Measurements from ENCODE around the gene OLIG1. TPM values are rescaled to one million over a fixed set of nuclear protein-coding genes. Genes with fewer than 3 reads are reported as not detected.

The OLIG1 gene
- total RNA-seq, 1 donor, result not detected

DNA sequence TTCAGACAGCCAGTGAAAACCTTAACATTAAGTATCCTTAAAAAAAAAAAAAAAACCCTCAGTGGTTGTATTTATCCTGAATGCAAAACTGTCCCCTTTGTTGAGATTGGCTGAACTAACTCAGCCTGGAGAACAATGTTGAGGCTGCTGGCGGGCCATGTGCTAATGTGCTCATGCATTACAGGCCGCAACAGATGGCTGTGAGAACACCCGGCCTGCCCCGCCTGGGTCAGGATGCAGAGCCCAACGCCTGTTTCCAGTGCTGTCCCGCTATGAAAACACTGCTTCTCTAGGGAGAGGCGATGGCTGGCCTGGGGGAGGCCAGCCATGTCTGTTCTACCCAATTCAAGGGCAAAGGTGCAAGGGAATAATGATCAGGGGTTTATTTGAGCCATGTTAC lies 30.4 kb upstream of the OLIG1 start:
- Histone ChIP-seq H3K4me2 (ENCODE audit: insufficient read depth, low read length) (no peak overlapping the region), H3K4me3 (ENCODE audit: insufficient read depth, low read length) (no peak overlapping the region), H3K4me1 (ENCODE audit: insufficient read depth, low read length) (peaks cover 24% of the 10 kb centered on the region), H4K20me1 (ENCODE audit: insufficient read depth, low read length) (no peaks in the 10 kb centered on the region), H2AFZ (ENCODE audit: low read length) (no peak overlapping the region), H3K36me3 (ENCODE audit: insufficient read depth, low read length) (no peaks in the 10 kb centered on the region), H3K79me2 (ENCODE audit: insufficient read depth, low read length) (no peaks in the 10 kb centered on the region), H3K27ac (ENCODE audit: low read depth, low read length) (no peak overlapping the region), H3K27me3 (ENCODE audit: insufficient read depth, low read length) (peaks cover 11% of the 10 kb centered on the region), H3K9me3 (ENCODE audit: low read depth, low read length) (no peaks in the 10 kb centered on the region)
- TF ChIP-seq, protein P1, sequence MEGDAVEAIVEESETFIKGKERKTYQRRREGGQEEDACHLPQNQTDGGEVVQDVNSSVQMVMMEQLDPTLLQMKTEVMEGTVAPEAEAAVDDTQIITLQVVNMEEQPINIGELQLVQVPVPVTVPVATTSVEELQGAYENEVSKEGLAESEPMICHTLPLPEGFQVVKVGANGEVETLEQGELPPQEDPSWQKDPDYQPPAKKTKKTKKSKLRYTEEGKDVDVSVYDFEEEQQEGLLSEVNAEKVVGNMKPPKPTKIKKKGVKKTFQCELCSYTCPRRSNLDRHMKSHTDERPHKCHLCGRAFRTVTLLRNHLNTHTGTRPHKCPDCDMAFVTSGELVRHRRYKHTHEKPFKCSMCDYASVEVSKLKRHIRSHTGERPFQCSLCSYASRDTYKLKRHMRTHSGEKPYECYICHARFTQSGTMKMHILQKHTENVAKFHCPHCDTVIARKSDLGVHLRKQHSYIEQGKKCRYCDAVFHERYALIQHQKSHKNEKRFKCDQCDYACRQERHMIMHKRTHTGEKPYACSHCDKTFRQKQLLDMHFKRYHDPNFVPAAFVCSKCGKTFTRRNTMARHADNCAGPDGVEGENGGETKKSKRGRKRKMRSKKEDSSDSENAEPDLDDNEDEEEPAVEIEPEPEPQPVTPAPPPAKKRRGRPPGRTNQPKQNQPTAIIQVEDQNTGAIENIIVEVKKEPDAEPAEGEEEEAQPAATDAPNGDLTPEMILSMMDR (IDR thresholded peaks at IDR 0.05; ENCODE audit: extremely low read depth, low read depth, low read length), result no peak
- DNase-seq (ENCODE audit: insufficient read length, low spot score, missing footprints), result no peak

DNA sequence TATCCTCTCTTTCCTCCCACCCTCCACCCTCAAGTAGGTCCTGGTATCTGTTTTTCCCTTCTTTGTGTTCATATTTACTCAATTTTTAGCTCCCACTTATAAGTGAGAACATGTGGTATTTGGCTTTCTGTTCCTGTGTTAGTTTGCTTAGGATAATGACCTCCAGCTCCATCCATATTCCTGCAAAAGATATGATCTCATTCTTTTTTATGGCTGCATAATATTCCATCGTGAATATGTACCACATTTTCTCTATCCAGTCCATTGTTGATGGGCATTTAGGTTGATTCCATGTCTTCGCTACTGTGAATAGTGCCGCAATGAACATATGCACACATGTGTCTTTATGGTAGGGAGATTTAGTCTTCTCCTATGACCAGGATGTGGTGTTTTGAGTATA lies 29.7 kb upstream of the OLIG1 start:
- Histone ChIP-seq H3K27ac (ENCODE audit: low read depth, low read length) (no peak overlapping the region), H3K4me1 (ENCODE audit: insufficient read depth, low read length) (peaks cover 24% of the 10 kb centered on the region), H3K27me3 (ENCODE audit: insufficient read depth, low read length) (peaks cover 9% of the 10 kb centered on the region), H3K4me2 (ENCODE audit: insufficient read depth, low read length) (no peak overlapping the region), H4K20me1 (ENCODE audit: insufficient read depth, low read length) (no peaks in the 10 kb centered on the region), H3K36me3 (ENCODE audit: insufficient read depth, low read length) (no peaks in the 10 kb centered on the region), H3K79me2 (ENCODE audit: insufficient read depth, low read length) (no peaks in the 10 kb centered on the region), H3K9me3 (ENCODE audit: low read depth, low read length) (no peaks in the 10 kb centered on the region), H2AFZ (ENCODE audit: low read length) (no peak overlapping the region), H3K4me3 (ENCODE audit: insufficient read depth, low read length) (no peak overlapping the region)
- TF ChIP-seq, protein P1 (IDR thresholded peaks at IDR 0.05; ENCODE audit: extremely low read depth, low read depth, low read length), result no peak
- DNase-seq (ENCODE audit: insufficient read length, low spot score, missing footprints), result no peak

DNA sequence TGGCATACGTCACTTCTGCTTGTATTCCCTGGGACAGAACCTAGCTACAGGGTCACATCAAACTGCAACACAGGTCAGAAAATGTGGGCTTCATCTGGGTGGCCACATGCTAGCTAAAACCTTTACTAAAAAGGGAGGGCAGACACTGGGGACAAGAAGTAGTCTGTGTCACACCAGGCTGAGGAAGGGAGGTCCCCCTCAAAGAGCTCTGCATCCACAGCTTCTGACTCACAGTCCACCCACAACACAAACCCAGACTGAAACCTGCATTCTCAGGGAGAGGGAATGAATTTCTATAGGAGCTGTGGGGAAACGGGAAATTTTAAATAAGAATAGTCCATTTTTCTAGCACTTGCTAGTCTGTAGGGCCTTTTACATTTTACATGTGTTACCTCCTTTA lies 28.0 kb upstream of the OLIG1 start:
- H3K4me3 ChIP-seq (ENCODE audit: insufficient read depth, low read length), result no peak overlapping the region
- no peaks in the 10 kb centered on the region for H3K9me3 ChIP-seq (ENCODE audit: low read depth, low read length)
- no peaks in the 10 kb centered on the region for H3K79me2 ChIP-seq (ENCODE audit: insufficient read depth, low read length)
- no peaks in the 10 kb centered on the region for H3K36me3 ChIP-seq (ENCODE audit: insufficient read depth, low read length)
- H3K27me3 ChIP-seq (ENCODE audit: insufficient read depth, low read length), result peaks cover 19% of the 10 kb centered on the region
- no peaks in the 10 kb centered on the region for H4K20me1 ChIP-seq (ENCODE audit: insufficient read depth, low read length)
- H3K4me2 ChIP-seq (ENCODE audit: insufficient read depth, low read length), result no peak overlapping the region
- H3K4me1 ChIP-seq (ENCODE audit: insufficient read depth, low read length), result peaks cover 15% of the 10 kb centered on the region
- no peak overlapping the region for H3K27ac ChIP-seq (ENCODE audit: low read depth, low read length)
- TF ChIP-seq, protein P1 (IDR thresholded peaks at IDR 0.05; ENCODE audit: extremely low read depth, low read depth, low read length), result no peak
- no peak overlapping the region for H2AFZ ChIP-seq (ENCODE audit: low read length)
- DNase-seq (ENCODE audit: insufficient read length, low spot score, missing footprints), result no peak

DNA sequence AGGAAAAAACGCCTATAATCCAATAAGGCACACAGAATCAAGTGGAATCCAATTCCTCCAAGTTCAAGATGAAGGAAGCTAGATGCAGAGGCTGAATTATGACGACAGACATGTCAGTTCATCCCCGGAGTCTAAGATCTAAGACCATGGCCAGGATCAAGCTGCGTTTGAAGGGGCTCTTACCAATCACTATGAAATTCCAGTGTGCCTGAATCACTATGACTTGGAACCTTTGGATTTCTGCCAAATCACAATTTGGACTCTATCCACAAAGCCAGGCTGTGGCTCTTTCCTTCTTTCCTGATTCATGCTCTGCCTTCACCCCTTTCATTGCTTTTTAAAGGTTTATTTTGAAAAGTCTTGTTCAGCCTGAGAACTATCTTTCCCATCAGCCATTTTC lies 27.1 kb upstream of the OLIG1 start:
- TF ChIP-seq, protein P1 (IDR thresholded peaks at IDR 0.05; ENCODE audit: extremely low read depth, low read depth, low read length), result no peak
- Histone ChIP-seq H3K9me3 (ENCODE audit: low read depth, low read length) (no peaks in the 10 kb centered on the region), H3K27me3 (ENCODE audit: insufficient read depth, low read length) (peaks cover 19% of the 10 kb centered on the region), H3K4me1 (ENCODE audit: insufficient read depth, low read length) (peaks cover 15% of the 10 kb centered on the region), H3K27ac (ENCODE audit: low read depth, low read length) (no peak overlapping the region), H4K20me1 (ENCODE audit: insufficient read depth, low read length) (no peaks in the 10 kb centered on the region), H3K36me3 (ENCODE audit: insufficient read depth, low read length) (no peaks in the 10 kb centered on the region), H3K79me2 (ENCODE audit: insufficient read depth, low read length) (no peaks in the 10 kb centered on the region), H3K4me3 (ENCODE audit: insufficient read depth, low read length) (no peak overlapping the region), H2AFZ (ENCODE audit: low read length) (no peak overlapping the region), H3K4me2 (ENCODE audit: insufficient read depth, low read length) (peak overlapping the region; percentile 33)
- peak; percentile 78 for DNase-seq (ENCODE audit: insufficient read length, low spot score, missing footprints)

Data from osteoblast (primary cell).